ENCODE data around the gene GAST.

The GAST gene

DNA sequence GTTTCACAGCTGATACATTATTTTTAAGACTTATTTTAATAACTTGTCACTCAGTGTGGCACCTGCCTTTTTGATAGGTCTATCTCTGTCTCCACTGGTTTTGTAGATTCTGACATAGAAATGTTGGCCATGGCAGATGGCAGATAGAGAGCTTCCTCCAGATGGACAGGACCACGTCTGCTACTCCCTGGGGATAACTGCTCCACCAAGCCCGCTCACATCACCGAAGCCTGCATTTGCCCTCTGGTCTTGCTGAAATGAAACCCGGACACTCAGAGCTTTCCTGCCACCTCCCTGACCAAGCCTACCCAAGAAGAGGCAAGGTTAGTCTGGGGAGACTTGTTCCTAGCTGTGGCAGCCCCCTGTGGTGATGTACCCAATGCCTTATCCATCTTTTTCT lies 38.7 kb downstream of the GAST start:
- DNase-seq = no peak

DNA sequence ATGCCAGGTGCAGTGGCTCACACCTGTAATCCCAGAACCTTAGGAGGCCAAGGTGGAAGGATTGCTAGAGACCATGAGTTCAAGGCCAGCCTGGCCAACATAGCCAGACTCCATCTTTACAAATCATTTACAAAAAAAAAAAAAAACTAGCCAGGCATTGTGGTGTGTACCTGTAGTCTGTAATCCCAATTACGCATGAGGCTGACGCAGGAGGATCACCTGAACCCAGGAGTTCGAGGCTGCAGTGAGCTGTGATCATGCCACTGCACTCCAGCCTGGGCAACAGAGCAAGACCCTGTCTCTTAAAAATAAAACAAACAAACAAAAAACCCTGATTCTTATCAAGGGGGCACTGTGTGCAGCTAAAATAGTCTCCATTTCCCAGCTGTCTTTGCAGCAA lies 39.2 kb downstream of the GAST start:
- DNase-seq = no peak

GRCh38 chr17:41754066-41754465 lies 41.9 kb downstream of the GAST start:
- no peak for DNase-seq

- DNase-seq = no peak
Measured at GRCh38 chr17:41758601-41759000, 46.5 kb downstream of the GAST start.

- no peak for DNase-seq
Measured at GRCh38 chr17:41760878-41761277, 48.7 kb downstream of the GAST start.

- no peak for DNase-seq
Measured at GRCh38 chr17:41762391-41762790, 50.3 kb downstream of the GAST start.

DNA sequence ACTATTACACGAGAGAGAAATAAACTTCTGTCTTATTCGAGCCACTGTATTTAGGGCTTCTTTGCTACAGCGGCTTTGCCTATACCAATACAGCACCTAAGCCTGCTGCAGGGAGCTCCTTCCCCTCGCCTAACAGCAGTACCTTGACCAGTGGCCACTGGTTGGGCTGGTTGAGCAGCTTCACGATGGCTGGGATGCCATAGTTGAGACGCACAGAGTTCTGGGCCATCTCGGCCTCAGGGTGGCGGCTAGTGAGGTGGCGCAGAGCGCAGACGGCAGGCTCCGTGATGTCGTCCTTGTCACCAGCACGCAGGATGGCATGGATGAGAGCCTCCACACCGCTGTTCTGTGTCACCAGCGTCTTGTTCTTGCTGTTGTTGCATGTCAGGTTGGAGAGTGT lies 50.7 kb downstream of the GAST start:
- no peak for DNase-seq

DNA sequence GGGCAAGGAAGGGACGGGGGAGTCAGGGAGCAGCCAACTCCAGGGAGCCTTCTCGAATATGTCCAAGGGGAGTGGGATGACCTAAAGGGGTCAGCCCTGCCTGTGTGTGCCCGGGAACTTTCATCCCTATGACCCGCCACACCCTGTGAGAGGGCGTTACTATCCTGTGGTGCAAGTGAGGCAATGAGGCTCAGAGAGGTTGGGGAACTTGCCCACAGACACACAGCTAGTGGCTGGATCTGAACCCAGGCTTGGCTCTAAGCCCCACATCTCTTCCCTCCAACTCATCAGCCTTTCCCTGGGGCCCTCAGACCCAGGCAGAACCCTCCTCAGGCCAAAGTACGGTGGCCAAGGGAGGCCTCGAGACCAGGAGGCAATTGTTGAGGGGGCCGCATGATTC lies 51.2 kb downstream of the GAST start:
- DNase-seq = no peak
